GM18868 (cell line): ENCODE data around the gene LRBA.
A peak's percentile ranks its signal among the peaks of the same experiment; 100 is the strongest.
"Not testable (repeated sequence)": the region's sequence is repeated elsewhere in the genome, so short reads cannot be mapped to it uniquely, and the experiment has no call there.

ENCODE experiments used
- ATAC-seq: cut with Tn5 transposase; IDR thresholded peaks from one replicate; pipeline ENCODE4 v1.9.1; 2021; ENCODE audit warnings: mild to moderate bottlenecking, moderate library complexity; ENCODE audit not compliant: unreplicated experiment

The LRBA gene

GRCh38 chr4:150978738-150979575, 36.1 kb downstream of the LRBA start:
- ATAC-seq = no peak

DNA sequence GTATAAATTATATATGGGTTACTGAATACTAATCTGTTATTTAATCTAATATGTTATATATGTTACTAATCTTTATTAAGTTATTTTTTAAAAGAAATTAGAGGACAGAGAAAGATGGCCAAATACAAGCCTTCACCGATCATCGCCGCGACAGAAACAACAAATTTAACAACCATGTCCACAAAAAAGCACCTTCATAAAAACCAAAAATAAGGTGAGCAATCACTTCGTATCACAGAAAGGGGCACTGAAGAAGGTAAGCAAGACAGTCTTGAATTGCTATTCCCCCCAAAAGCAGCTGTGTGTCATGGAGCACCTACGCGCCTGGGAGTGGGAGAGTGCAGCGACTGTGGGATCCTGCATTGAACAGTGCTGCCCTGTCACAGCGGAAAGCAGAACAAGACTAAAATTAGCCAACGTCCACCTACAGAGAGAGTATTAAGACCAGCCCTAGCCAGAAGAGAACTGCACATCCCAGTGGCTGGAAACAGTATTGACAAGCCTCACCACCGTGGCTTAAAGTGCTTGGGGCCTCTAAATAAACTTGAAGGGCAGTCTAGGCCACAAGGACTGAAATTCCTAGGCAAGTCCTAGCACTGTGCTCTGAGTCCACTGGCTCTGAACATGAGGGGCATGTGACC, 38.5 kb downstream of the LRBA start:
- ATAC-seq = peak; percentile 63

DNA sequence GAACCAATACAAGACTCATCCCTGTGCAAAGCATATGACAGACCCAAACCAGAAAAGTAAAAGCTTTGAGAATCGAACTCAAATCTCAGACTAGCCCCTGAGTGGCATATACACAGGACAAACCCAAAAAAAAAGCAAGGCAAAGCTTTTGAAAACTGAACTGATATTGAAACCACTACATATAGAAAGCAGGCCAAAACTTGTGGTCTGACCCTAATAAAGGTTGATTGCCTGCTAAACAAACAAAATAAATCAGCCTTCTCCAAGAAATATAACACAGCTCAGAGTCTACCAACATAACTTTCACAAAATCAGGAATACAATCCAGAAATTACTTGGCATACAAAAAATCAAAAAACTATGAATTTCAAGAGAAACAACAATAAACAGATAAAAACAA, 40.3 kb downstream of the LRBA start:
- ATAC-seq = peak; percentile 50

GRCh38 chr4:150974252-150974640, 40.8 kb downstream of the LRBA start:
- ATAC-seq = no peak

GRCh38 chr4:150973626-150974251, 41.3 kb downstream of the LRBA start:
- no peak for ATAC-seq

- ATAC-seq = no peak
Observed at GRCh38 chr4:150972592-150972991, 42.5 kb downstream of the LRBA start.

- ATAC-seq = no peak
Observed at GRCh38 chr4:150971901-150972300, 43.2 kb downstream of the LRBA start.

- peak; percentile 88 for ATAC-seq
Observed at GRCh38 chr4:150970685-150971151, 44.4 kb downstream of the LRBA start.

DNA sequence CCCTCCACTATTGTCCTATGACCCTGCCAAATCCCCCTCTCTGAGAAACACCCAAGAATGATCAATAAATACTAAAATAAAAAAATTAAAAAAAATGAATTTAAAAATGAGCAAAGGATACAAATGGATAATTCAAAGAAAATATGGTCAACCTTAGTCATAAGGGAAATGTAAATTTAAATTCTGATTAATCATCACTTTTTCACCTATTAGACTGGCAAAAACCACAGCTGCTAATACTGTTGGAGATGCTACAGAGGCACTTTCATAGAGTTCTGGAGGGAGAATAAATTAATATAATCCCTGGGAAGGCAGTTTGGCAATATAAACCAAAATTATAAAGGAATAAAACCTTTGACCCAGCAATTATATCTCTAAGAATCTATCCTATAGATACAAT, 50.3 kb downstream of the LRBA start:
- ATAC-seq = no peak

- not testable (repeated sequence) for ATAC-seq
Observed at GRCh38 chr4:150963602-150964345, 51.3 kb downstream of the LRBA start.

GRCh38 chr4:150962245-150962644, 52.8 kb downstream of the LRBA start:
- ATAC-seq = peak; percentile 92

GRCh38 chr4:150961566-150961965, 53.5 kb downstream of the LRBA start:
- no peak for ATAC-seq

GRCh38 chr4:150960818-150961217, 54.3 kb downstream of the LRBA start:
- ATAC-seq = no peak

DNA sequence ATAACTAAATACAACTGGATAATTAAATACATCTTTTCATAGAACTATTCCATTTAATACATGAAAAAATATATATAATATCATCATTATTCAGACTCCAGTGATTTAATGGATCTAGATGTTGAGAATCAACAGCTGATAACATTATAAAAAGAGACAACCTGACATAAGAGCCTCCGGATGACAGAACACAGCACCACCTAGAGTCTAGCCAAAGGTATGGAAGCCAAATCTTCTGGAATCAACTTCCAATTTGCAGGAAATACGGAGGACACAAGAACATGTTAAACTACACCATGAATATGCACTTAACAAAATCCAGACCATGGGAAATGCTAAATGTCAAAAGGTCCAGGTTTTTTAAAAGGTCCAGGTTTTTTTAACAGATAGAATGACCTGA, 55.0 kb downstream of the LRBA start:
- no peak for ATAC-seq

- not testable (repeated sequence) for ATAC-seq
Observed at GRCh38 chr4:150957981-150958380, 57.1 kb downstream of the LRBA start.

- not testable (repeated sequence) for ATAC-seq
Observed at GRCh38 chr4:150957095-150957494, 58.0 kb downstream of the LRBA start.

GRCh38 chr4:150953916-150954315, 61.2 kb downstream of the LRBA start:
- ATAC-seq = not testable (repeated sequence)

DNA sequence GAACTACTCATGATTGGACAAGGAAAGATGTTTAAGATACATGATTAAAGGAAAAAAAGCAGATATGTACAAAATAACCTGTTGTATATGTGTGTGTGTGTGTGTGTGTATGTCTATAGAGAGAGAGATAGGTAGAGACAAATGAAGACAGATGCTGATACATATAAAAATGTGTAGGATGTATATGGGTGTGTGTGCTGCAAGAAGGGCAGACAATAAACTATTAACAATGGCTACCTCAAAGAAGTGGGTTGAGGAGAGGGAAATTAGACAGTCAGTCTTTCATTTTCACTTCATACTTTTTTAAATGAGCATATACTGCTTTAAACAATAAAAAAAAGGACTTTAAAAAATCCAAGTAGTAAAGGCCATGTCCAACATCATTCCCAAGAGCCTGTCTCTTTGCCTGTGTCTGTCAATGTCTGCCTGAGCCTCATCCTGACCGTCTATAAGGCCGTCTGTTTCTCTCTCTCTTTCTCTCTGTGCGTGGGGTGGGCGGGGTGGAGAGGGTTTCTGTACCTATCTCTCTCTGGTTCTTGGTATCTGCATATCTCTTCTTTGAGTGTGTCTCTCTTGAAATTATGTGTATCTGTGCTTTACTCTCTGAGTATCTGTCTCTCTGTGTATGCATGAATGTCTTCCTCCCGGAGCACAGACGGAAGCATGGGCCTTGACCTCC, 62.8 kb downstream of the LRBA start:
- ATAC-seq = no peak

- peak; percentile 81 for ATAC-seq
Observed at GRCh38 chr4:150950657-150951288, 64.3 kb downstream of the LRBA start.

GRCh38 chr4:150949943-150950342, 65.1 kb downstream of the LRBA start:
- ATAC-seq = no peak
